ENCODE results near the gene CCDC183. TPM values are rescaled to one million over a fixed set of nuclear protein-coding genes. Genes with fewer than 3 reads are reported as not detected.

The CCDC183 gene
- total and polyA plus RNA-seq, 2 of the 4 experiments (the other 2 are of a cell fraction) = under 0.01 to 0.29 TPM

DNA sequence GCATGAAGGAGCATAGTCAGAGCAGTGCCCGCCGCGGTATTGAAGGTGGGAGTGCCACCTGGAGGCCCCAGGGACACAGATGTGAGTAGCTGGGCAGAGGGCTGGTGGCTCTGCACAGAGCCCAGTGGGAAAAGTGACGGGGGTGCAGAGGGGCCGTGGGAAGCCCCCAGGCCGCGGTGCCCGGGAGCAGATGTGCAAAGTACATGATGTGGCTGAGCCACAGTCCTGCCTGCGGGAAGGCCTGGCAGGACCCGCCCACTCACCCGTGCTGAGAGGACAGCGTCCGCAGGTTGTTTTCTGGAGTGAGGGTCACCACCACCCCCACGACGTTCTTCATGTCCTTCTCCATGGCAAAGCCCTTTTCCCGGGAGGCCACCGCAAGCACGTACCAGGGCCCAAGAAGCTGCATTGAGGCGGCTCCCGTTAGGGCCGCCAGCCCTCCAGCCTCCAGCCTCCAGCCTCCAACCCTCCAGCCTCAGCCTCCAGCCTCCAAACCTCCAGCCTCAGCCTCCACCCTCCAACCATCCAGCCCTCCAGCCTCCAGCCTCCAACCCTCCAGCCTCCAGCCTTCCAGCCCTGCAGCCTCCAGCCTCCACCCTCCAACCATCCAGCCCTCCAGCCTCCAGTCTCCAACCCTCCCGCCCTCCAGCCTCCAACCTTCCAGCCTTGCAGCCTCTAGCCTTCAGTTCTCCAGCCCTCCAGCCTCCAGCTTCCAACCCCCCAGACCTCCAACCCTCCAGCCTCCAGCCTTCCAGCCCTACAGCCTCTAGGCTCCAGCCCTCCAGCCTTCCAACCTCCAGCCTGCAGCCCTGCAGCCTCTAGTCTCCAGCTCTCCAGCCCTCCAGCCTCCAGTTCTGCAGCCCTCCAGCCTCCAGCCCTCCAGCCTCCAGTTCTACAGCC lies 48.7 kb upstream of the CCDC183 start (continued):
- TF ChIP-seq FOS (IDR thresholded peaks at IDR 0.05; ENCODE audit: low read depth, low read length) = no peak

DNA sequence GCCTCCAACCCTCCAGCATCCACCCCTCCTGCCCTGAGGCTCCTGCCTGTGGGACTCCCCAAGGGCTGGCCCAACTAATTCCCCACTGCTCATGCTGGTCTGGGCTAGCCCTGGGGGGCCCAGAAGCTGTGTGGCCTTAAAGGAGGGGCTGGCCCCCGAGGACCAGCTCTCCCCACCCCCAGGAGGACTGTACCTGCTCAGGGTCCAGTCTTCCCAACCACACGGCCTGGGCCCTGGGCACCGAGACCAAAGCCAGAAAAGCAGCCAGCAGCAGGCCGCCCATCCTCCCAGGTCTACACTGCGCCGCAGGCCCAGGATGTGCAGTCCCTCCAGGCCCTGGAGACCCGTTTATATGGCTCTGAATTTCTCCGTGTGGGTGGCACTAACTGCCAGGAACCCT lies 47.9 kb upstream of the CCDC183 start, which contains the start of gene LCN6:
Gene LCN6, minus strand, starts transcription at position 325 of the 400 bp plus-strand sequence. Its CDS starts 42 bp downstream, at position 283.
- no peak within 1 kb of the TSS for H2AK9ac ChIP-seq (replicated peaks; ENCODE audit: low read depth, low read length, poor library complexity)
- ATAC-seq (ENCODE audit: low read depth) (no peak), DNase-seq (no peak)
- peaks cover 26% of the 10 kb centered on the region for H3K27me3 ChIP-seq (ENCODE audit: control insufficient read depth, insufficient read depth, low read length)
- no peaks in the 10 kb centered on the region for H3K36me3 ChIP-seq (ENCODE audit: control insufficient read depth, insufficient read depth, low read length)
- no peak within 1 kb of the TSS for H3K4me2 ChIP-seq (ENCODE audit: low read depth, low read length)
- H3K9me3 ChIP-seq (ENCODE audit: control insufficient read depth, insufficient read depth, low read length) = peaks cover 4% of the 10 kb centered on the region
- H3K4me1 ChIP-seq (ENCODE audit: control insufficient read depth, insufficient read depth, low read length) = no peaks in the 10 kb centered on the region
- no peak within 1 kb of the TSS for H3K4me3 ChIP-seq (ENCODE audit: insufficient read depth, low read depth, low read length)
- H2BK120ac ChIP-seq (ENCODE audit: low read depth, low read length) = no peak within 1 kb of the TSS
- no peak within 1 kb of the TSS for H2BK20ac ChIP-seq (ENCODE audit: low read depth, low read length)
- no peak within 1 kb of the TSS for H3K18ac ChIP-seq (ENCODE audit: low read depth, low read length)
- H4K8ac ChIP-seq (ENCODE audit: low read depth in 2 of 2, low read length in 2 of 2) = no peak within 1 kb of the TSS
- no peak within 1 kb of the TSS for H2BK15ac ChIP-seq (ENCODE audit: low read depth, low read length)
- dilution Hi-C loops (cut with HindIII; ENCODE audit: low sequenced_read_pairs, unreplicated experiment) = no loop called here
- H3K9ac ChIP-seq (ENCODE audit: low read depth, low read length) = no peak within 1 kb of the TSS
- 41% methylated on average over 4 of the region's 8 CpGs; no CpG with 5 or more reads in 1 of the 2 experiments for WGBS, 2 experiments (ENCODE audit: extremely low coverage in 2 of 2, insufficient read length in 1 of 2)
- in situ Hi-C loops (cut with MboI; ENCODE audit: low sequenced_read_pairs) = no loop called here
- H3K27ac ChIP-seq (ENCODE audit: insufficient read depth, low read length) = no peak within 1 kb of the TSS
- no TSS peak for BruUV-seq (replicated peaks)
- no peak within 1 kb of the TSS for H2BK5ac ChIP-seq (ENCODE audit: low read depth, low read length, poor library complexity, severe bottlenecking)
- no peak within 1 kb of the TSS for H4K91ac ChIP-seq (ENCODE audit: insufficient read depth, low read depth, low read length)
- no peaks in the 10 kb centered on the region; the same call in 1 of the 2 replicates for H4K20me1 ChIP-seq (ENCODE audit: insufficient read depth, low read length)
- H3K79me1 ChIP-seq (ENCODE audit: low read depth in 1 of 2, low read length in 2 of 2) = no peaks in the 10 kb centered on the region
- intact Hi-C loops (cut with micrococcal nuclease) = no loop called here
- H3K4ac ChIP-seq (ENCODE audit: low read depth, low read length) = no peak within 1 kb of the TSS
- no peak within 1 kb of the TSS for H2AFZ ChIP-seq (replicated peaks; ENCODE audit: low read length, poor library complexity)
- ChIA-PET CTCF (no interaction called here), POLR2A (ENCODE audit: unreplicated experiment) (no interaction called here)
- H3K56ac ChIP-seq (ENCODE audit: extremely low read depth, insufficient read depth, low read length) = no peak within 1 kb of the TSS
- no peak within 1 kb of the TSS for H3K14ac ChIP-seq (replicated peaks; ENCODE audit: low read depth, low read length)
- H3K9me1 ChIP-seq (ENCODE audit: insufficient read depth, low read length) = no peaks in the 10 kb centered on the region
- no peak within 1 kb of the TSS for H4K5ac ChIP-seq (ENCODE audit: low read depth, low read length)
- H3K23ac ChIP-seq (ENCODE audit: low read depth, low read length) = no peak within 1 kb of the TSS
- H2AK5ac ChIP-seq (ENCODE audit: low read depth, low read length) = no peak within 1 kb of the TSS
- TF ChIP-seq, protein P1, sequence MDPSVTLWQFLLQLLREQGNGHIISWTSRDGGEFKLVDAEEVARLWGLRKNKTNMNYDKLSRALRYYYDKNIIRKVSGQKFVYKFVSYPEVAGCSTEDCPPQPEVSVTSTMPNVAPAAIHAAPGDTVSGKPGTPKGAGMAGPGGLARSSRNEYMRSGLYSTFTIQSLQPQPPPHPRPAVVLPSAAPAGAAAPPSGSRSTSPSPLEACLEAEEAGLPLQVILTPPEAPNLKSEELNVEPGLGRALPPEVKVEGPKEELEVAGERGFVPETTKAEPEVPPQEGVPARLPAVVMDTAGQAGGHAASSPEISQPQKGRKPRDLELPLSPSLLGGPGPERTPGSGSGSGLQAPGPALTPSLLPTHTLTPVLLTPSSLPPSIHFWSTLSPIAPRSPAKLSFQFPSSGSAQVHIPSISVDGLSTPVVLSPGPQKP (IDR thresholded peaks at IDR 0.05; ENCODE audit: borderline replicate concordance, low read depth, low read length) = no peak
- TF ChIP-seq RFX5 (IDR thresholded peaks at IDR 0.05; ENCODE audit: low read depth, low read length) (no peak), BHLHE40 (IDR thresholded peaks at IDR 0.05; ENCODE audit: low read depth, low read length) (no peak), POLR2A (IDR thresholded peaks at IDR 0.05; ENCODE audit: low read depth, low read length) (no peak), RAD21 (IDR thresholded peaks at IDR 0.05; ENCODE audit: low read length) (no peak), SMC3 (IDR thresholded peaks at IDR 0.05; ENCODE audit: low read depth, low read length) (no peak), FOS (IDR thresholded peaks at IDR 0.05; ENCODE audit: low read depth, low read length) (no peak), CHD1 (IDR thresholded peaks at IDR 0.05; ENCODE audit: low read depth, low read length) (no peak), MXI1 (IDR thresholded peaks at IDR 0.05; ENCODE audit: borderline replicate concordance, low read depth, low read length) (no peak), MAFK (IDR thresholded peaks at IDR 0.05; ENCODE audit: low read depth, low read length) (no peak), CEBPB (IDR thresholded peaks at IDR 0.05; ENCODE audit: low read depth, low read length) (no peak)
- TF ChIP-seq, protein P2, sequence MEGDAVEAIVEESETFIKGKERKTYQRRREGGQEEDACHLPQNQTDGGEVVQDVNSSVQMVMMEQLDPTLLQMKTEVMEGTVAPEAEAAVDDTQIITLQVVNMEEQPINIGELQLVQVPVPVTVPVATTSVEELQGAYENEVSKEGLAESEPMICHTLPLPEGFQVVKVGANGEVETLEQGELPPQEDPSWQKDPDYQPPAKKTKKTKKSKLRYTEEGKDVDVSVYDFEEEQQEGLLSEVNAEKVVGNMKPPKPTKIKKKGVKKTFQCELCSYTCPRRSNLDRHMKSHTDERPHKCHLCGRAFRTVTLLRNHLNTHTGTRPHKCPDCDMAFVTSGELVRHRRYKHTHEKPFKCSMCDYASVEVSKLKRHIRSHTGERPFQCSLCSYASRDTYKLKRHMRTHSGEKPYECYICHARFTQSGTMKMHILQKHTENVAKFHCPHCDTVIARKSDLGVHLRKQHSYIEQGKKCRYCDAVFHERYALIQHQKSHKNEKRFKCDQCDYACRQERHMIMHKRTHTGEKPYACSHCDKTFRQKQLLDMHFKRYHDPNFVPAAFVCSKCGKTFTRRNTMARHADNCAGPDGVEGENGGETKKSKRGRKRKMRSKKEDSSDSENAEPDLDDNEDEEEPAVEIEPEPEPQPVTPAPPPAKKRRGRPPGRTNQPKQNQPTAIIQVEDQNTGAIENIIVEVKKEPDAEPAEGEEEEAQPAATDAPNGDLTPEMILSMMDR (conservative IDR thresholded peaks at IDR 0.05; ENCODE audit: low read depth, low read length) = no peak
- TF ChIP-seq, protein P3, sequence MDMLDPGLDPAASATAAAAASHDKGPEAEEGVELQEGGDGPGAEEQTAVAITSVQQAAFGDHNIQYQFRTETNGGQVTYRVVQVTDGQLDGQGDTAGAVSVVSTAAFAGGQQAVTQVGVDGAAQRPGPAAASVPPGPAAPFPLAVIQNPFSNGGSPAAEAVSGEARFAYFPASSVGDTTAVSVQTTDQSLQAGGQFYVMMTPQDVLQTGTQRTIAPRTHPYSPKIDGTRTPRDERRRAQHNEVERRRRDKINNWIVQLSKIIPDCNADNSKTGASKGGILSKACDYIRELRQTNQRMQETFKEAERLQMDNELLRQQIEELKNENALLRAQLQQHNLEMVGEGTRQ (IDR thresholded peaks at IDR 0.05; ENCODE audit: low read depth, low read length) = no peak
